Neutrophil (primary cell): ENCODE measurements around the gene LPP.

ENCODE experiments used
- H3K27ac ChIP-seq: fragments of 200-600 bp; sonication (generic); 2 replicates; pipeline ENCODE4 v1.5.1; 2016; ENCODE audit warnings: mild to moderate bottlenecking, moderate library complexity
- H3K27me3 ChIP-seq: fragments of 200-600 bp; sonication (generic); 2 replicates; pipeline ENCODE4 v1.6.0; 2016; ENCODE audit warnings: mild to moderate bottlenecking
- H3K36me3 ChIP-seq: fragments of 200-600 bp; sonication (generic); 2 replicates; pipeline ENCODE4 v1.5.1; 2017
- H3K4me1 ChIP-seq, 2 experiments: fragments of 200-600 bp in 1 of 2; sonication (generic) in 1 of 2; 1 replicate in 1 of 2; 2 replicates in 1 of 2; pipeline versions ENCODE4 v1.5.1 to v1.6.1; 2013 to 2016; ENCODE audit warnings: low read depth in 1 of 2, low read length in 1 of 2, mild to moderate bottlenecking in 1 of 2, moderate library complexity in 1 of 2; ENCODE audit not compliant: control insufficient read depth in 1 of 2, insufficient read depth in 1 of 2
- H3K4me3 ChIP-seq, 2 experiments: fragments of 200-600 bp in 1 of 2; sonication (generic) in 1 of 2; 1 replicate in 1 of 2; 2 replicates in 1 of 2; pipeline ENCODE4 v1.5.1; 2013 to 2016; ENCODE audit warnings: low read depth in 1 of 2, low read length in 1 of 2, mild to moderate bottlenecking in 1 of 2, moderate library complexity in 1 of 2
- H3K9me3 ChIP-seq: fragments of 200-600 bp; sonication (generic); 2 replicates; pipeline ENCODE4 v1.5.1; 2016
- CTCF ChIP-seq: fragments of 200-600 bp; sonication (generic); IDR thresholded peaks from 2 replicates; pipeline ENCODE4 v1.5.1; 2016; ENCODE audit warnings: antibody characterized with exemption

Gene LPP

DNA sequence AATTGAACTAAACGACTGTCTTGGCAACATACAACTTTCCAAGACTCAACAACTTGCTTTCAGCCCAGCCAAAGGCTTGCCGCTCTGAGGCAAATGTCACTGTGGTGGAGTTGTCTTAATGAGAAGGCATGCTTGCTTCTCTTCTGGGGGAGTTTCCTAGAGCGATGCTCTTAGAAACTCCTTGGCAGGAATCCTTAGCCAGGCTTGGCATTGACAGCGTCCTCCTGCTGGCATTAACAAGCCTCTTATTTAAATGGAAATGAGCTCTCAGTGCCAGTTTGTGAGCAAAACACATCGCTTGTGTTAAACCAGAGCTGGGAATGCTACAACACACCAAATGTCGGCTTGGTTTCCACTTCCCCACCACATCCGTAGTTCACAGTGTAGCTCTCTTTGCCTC, 752.3 kb downstream of the LPP start:
- TF ChIP-seq CTCF, result no peak
- Histone ChIP-seq H3K27ac (no peak overlapping the region), H3K36me3 (no peaks in the 10 kb centered on the region), H3K9me3 (no peaks in the 10 kb centered on the region), H3K27me3 (no peaks in the 10 kb centered on the region), H3K4me3 (no peak overlapping the region), H3K4me1 (peaks cover 0 to 6% of the 10 kb centered on the region in 2 experiments)

DNA sequence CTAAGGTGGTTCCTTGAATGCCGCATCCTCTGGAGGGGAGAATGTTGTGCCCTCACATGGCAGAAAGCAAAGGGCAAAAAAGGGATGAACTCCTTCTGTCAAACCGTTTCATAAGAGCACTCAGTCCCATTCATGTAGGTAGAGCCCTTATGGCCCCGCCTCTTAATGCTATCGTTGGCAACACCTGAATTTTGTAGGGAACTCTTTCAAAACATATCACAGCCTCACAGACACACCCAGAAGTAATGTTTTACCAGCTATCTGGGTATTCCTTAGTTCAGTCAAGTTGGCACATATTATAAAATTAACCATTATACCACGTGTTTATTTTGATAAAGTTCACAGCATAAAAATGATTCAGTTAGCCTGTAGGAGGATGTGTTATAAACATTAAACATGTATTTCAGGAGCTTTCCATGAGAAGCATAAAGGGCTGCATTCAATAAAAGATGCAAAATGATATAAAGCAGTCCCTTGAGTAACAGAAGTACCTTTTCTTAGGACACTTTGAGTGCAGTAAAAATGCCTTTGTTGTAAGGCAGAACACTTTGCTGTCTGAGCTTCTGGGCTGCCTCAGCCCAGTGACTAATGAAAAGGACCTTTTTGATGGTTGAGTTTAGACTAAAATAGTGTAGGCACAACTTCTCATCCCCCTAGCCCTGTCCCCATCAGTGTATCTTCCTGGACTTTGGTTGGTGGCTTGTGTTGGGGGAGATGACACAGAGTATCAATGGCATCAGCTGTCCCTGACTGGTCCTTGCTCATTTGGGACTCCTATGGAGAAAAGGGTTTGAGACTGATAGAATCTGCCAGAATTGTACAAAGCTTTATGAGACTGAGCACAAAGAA, 754.3 kb downstream of the LPP start:
- Histone ChIP-seq H3K27ac (no peak overlapping the region), H3K4me1 (peaks cover 0 to 6% of the 10 kb centered on the region in 2 experiments), H3K36me3 (no peaks in the 10 kb centered on the region), H3K4me3 (no peak overlapping the region), H3K9me3 (no peaks in the 10 kb centered on the region), H3K27me3 (no peaks in the 10 kb centered on the region)
- TF ChIP-seq CTCF, result no peak

DNA sequence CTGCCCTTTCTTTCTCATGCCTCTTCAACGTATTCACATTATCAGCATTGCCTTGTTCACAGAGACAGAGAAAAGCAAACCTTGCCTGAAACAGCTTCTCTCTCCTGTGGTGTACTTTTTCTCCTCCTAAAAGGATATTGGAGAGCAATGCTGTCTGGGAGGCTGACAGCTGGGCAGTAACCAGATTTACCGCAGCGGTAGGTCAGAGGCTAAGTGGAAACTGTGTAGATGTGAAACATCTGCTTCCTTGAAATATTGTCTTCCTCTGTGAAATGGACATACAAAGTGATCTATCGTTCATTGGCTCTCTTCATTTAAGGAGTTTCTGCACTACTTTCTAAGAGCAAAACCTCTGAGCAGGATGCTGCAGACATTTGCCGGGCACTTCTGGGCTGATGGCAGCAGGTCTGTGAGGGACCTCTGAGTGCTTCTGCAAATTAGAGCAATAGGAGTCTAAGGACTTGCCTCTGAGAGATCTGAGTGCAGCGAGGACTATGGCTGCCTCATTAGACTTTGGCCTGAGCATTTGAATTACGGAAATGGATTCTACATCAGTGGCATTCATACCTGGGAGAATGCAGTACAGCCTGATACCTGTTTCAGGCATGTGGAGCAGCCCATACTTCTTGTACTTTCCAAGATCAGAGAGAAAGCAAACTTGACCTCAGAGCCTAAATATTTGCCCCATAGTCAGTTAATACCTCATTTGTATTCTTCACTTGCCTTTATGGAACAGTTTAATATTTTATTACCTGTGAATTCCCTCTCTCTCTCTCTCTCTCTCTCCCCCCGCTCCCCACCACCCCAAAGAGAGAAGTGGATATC, 757.3 kb downstream of the LPP start:
- H3K36me3 ChIP-seq, result no peaks in the 10 kb centered on the region
- no peaks in the 10 kb centered on the region for H3K9me3 ChIP-seq
- peaks cover 4% of the 10 kb centered on the region in 2 experiments for H3K4me1 ChIP-seq
- H3K27me3 ChIP-seq, result no peaks in the 10 kb centered on the region
- H3K27ac ChIP-seq, result no peak overlapping the region
- no peak overlapping the region for H3K4me3 ChIP-seq
- no peak for TF ChIP-seq CTCF

- TF ChIP-seq CTCF, result no peak
- H3K27me3 ChIP-seq, result no peaks in the 10 kb centered on the region
- H3K36me3 ChIP-seq, result no peaks in the 10 kb centered on the region
- H3K4me1 ChIP-seq, result peaks cover 15 to 18% of the 10 kb centered on the region in 2 experiments
- H3K27ac ChIP-seq, result no peak overlapping the region
- H3K9me3 ChIP-seq, result no peaks in the 10 kb centered on the region
- H3K4me3 ChIP-seq, result no peak overlapping the region
These were observed 759.1 kb downstream of the LPP start for GRCh38 chr3:188913084-188913483.

- H3K4me3 ChIP-seq, result no peak overlapping the region
- H3K27me3 ChIP-seq, result no peaks in the 10 kb centered on the region
- H3K36me3 ChIP-seq, result no peaks in the 10 kb centered on the region
- H3K4me1 ChIP-seq, result peaks cover 15 to 18% of the 10 kb centered on the region in 2 experiments
- no peak overlapping the region for H3K27ac ChIP-seq
- H3K9me3 ChIP-seq, result no peaks in the 10 kb centered on the region
- TF ChIP-seq CTCF, result no peak
These were observed 760.6 kb downstream of the LPP start for GRCh38 chr3:188914552-188914951.
